HG03521 (cell line): ENCODE measurements around the gene PFKM.
"Not testable (repeated sequence)": the region's sequence is repeated elsewhere in the genome, so short reads cannot be mapped to it uniquely, and the experiment has no call there.

ENCODE experiments used
- ATAC-seq: cut with Tn5 transposase; IDR thresholded peaks from one replicate; pipeline ENCODE4 v1.9.1; 2021; ENCODE audit warnings: mild to moderate bottlenecking, moderate library complexity; ENCODE audit not compliant: unreplicated experiment

PFKM gene

DNA sequence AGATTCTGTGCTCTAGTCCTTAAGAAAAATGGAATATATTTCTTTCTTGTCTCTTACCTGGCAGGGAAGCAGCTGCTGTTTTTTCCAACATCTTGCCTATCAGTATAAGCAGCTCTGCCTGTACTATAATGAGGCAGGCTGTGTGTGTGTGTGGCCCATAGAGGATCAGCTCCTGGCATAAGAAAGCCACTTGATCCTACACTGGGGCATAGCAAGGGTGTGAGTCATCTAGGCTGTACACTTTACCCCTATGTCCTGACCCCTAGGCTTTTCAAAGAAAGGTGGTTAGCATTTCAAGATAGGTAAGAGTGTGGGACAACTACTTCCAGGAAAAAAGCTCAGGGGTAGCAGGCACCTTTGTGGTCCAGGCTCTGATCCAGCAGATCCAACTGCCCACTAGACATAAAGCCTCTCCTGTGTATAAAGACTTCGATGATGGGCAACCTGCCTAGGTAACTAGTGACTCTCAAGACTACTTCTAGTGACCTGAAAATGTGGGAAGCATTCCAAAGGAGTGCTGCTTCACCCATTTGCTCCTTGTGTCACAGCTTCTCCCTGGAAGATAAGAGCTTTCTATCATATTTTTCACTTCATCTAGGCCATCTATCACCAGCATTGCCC is 8.4 kb upstream of the PFKM start:
- no peak for ATAC-seq

DNA sequence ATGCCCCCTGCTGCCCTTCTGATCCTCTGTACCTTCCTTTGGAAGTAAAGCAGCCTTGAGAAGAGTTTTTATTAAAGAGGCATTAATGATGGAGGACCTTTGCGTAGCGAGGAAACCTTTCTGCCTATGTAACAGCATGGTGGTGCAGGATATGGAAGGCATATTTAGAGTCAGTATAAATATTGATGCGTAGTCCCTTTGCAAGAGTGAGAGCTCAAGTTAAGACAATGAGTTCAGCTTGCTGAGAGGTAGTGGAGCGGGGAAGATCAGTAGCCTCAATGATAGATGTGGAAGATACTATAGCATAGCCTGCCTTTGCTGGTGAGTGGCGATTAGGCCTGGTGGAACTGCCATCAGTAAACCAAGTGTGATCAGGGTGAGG is 7.9 kb upstream of the PFKM start:
- not testable (repeated sequence) for ATAC-seq

DNA sequence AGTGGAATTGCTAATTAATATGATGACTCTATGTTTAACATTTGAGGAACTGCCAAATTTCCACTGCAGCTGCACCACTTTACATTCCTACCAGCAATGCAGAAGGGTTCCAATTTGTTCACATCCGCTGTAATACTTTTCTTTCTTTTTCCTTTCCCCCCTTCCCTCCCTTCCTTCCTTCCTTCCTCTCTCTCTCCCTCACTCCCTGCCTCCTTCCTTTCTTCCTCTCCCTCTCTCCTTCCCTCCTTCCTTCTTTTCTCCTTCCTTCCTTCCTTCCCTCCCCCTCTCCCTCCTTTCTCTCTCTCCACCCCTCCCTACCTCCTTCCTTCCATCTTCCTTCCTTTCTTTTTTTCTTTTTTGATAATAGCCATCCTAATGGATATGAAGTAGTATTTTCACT is 3.2 kb upstream of the PFKM start:
- no peak for ATAC-seq

- no peak for ATAC-seq
These were observed 786 bp upstream of the PFKM start for GRCh38 chr12:48118284-48118871.

DNA sequence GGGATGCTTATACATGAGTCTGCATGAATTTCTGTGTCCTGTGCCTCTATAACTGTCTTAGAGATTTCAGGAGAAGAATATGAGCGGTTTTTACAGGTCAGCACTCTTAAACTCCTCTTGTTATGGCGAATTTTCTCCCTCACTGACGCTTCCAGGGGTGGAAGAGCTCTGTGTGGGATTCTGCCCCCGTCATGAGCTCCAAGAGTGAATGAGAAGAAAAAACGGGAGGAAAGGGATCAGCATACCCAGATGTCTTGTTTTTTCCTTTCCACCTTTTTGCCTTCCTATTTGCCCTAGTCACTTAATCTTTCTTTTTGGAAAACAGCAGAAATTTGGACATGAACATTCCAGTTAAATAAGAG is 651 bp downstream of the PFKM start:
- ATAC-seq = no peak

- no peak for ATAC-seq
These were observed 2.4 kb downstream of the PFKM start for GRCh38 chr12:48121522-48121921.

GRCh38 chr12:48122065-48122834 is 3.1 kb downstream of the PFKM start:
- no peak for ATAC-seq

GRCh38 chr12:48123169-48123568 is 4.0 kb downstream of the PFKM start:
- ATAC-seq = no peak

- ATAC-seq = not testable (repeated sequence)
These were observed 6.4 kb downstream of the PFKM start for GRCh38 chr12:48125542-48125941.

GRCh38 chr12:48125985-48126384 is 6.8 kb downstream of the PFKM start:
- no peak for ATAC-seq

DNA sequence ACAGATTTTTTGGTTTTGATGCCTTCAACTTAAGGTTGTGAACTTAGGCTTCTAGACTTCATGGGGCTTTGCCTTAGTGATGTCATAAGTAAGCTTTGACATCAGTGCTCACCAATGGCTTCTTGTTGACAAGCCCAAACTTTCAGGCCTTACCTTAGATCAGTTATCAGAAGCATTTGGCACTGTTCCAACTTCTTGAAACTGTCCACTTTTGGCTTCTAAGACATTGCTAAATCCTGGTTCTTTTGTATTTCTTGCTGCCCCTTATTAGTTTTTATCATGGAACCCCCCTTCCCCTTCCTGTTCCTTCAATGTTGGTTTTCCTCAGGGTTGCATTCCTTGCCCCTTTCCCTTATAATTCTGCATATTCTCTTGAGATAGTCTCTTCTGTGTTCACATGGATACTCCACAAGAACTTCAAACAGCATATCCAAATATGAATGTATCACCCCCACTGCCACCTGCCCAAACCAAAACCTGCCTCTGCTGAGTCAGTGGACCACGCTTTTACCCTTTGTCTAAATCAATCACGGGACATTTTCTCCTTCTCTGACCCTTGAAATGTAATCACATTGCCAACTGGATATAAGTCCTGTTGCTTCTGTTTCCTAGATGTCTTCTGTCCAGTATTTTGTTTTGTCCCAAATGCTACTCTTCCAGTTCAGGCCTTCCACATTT is 7.9 kb downstream of the PFKM start:
- ATAC-seq = no peak

GRCh38 chr12:48128800-48129199 is 9.6 kb downstream of the PFKM start:
- no peak for ATAC-seq

DNA sequence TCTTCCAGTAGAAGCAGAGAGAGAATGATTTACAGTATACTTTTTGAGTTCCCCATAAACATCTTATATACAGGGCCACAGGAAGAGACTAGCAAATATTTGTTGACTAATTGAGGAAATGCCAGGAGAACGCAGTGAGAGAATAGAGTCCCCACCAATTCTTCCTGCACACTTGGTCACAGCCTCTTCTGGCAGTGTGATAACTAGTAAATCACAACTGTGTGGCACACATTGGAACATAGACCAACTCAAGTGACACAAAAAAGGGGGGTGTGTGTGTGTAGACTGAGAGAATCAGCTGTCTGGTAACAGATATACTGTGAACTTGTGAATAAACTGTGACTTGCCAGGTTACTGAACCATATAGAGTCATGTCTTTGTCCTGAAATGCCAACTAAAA is 10.2 kb downstream of the PFKM start:
- no peak for ATAC-seq

DNA sequence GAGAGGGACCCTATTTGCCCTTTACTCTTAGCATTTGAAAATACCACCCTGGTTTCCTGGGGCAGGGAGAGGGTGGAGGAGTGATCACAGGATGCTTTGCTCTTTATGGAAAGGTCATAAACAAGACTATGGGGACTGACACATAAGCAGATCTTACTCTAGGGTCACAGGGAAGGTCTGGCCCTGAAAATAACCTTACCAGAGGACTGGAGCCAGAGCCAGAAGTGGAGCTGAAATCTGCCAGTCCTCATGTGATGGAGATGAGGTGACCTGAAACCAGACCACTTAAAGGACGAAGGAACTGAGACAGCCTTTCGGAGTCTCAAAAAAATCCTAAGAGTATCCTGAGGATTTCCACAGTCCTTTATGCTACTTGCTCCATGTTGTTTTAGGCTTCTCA is 12.4 kb downstream of the PFKM start:
- ATAC-seq = no peak

DNA sequence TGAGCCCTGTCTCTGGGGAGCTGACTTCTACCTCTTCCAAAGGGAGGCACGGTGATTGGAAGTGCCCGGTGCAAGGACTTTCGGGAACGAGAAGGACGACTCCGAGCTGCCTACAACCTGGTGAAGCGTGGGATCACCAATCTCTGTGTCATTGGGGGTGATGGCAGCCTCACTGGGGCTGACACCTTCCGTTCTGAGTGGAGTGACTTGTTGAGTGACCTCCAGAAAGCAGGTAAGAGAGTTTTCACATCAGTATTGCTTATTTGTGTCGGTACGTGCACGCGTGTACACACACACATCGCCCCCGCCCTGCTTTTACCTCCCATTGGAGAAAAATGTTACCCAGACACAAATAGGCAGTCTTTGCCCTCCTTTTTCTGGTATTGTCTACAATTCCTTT is 13.7 kb downstream of the PFKM start:
- no peak for ATAC-seq

GRCh38 chr12:48135027-48135426 is 15.9 kb downstream of the PFKM start:
- no peak for ATAC-seq

- no peak for ATAC-seq
These were observed 23.9 kb downstream of the PFKM start for GRCh38 chr12:48142818-48143674.

GRCh38 chr12:48143898-48144297 is 24.7 kb downstream of the PFKM start:
- ATAC-seq = no peak

DNA sequence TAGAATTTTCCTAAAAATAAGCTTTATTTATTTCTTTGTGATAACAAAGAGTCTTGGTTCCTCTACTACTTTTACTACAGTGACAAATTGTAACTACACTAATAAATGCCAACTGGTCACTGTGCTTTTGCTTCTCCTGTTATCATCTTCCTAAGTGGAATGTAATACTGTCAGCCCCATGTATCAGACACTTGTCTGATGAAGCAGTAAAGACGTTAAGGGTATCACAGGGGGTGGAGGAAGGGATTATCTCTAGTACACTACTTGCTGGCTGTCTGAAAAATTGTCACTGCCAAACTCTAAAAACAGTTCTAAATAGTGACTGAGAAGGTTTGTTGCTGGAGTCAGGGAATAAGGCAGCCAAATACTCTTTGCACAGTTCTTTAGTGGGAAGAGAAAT is 26.8 kb downstream of the PFKM start:
- no peak for ATAC-seq

- no peak for ATAC-seq
These were observed 32.1 kb downstream of the PFKM start for GRCh38 chr12:48151103-48151771.
